Loucy (cell line): Measurements from ENCODE around the gene EPHB3.

Source experiments
- H2AFZ ChIP-seq: fragments of 200-600 bp; sonication (generic); 2 replicates; pipeline ENCODE4 v1.6.0; 2016; ENCODE audit warnings: antibody characterized with exemption, mild to moderate bottlenecking, low read length, moderate library complexity
- H3F3A ChIP-seq: fragments of 200-600 bp; 2 replicates; pipeline ENCODE4 v1.6.0; 2016; ENCODE audit warnings: antibody characterized with exemption, low read depth, mild to moderate bottlenecking
- H3K27me3 ChIP-seq: fragments of 200-600 bp; sonication (generic); 2 replicates; pipeline ENCODE4 v1.6.1; 2014; ENCODE audit warnings: low read length, mild to moderate bottlenecking; ENCODE audit not compliant: insufficient read depth, poor library complexity, severe bottlenecking
- H3K36me3 ChIP-seq: fragments of 200-600 bp; sonication (generic); 2 replicates; pipeline ENCODE4 v1.6.1; 2016; ENCODE audit warnings: low read length; ENCODE audit not compliant: insufficient read depth
- H3K4me1 ChIP-seq: fragments of 200-600 bp; sonication (generic); 2 replicates; pipeline ENCODE4 v1.5.1; 2014; ENCODE audit warnings: low read length, mild to moderate bottlenecking; ENCODE audit not compliant: insufficient read depth, poor library complexity, severe bottlenecking
- H3K4me2 ChIP-seq: fragments of 200-600 bp; sonication (generic); 2 replicates; pipeline ENCODE4 v1.6.0; 2014; ENCODE audit warnings: antibody characterized with exemption, low read length, low read depth, mild to moderate bottlenecking; ENCODE audit not compliant: poor library complexity, severe bottlenecking
- H3K4me3 ChIP-seq: fragments of 200-600 bp; sonication (generic); 2 replicates; pipeline ENCODE4 v1.5.1; 2014; ENCODE audit warnings: low read length, mild to moderate bottlenecking, mixed read lengths; ENCODE audit not compliant: poor library complexity, severe bottlenecking
- H3K79me2 ChIP-seq: fragments of 200-600 bp; sonication (generic); 2 replicates; pipeline ENCODE4 v1.6.1; 2014; ENCODE audit warnings: low read length; ENCODE audit not compliant: insufficient read depth
- H3K9ac ChIP-seq: fragments of 200-600 bp; sonication (generic); 2 replicates; pipeline ENCODE4 v1.6.0; 2014; ENCODE audit warnings: mild to moderate bottlenecking, low read depth, low read length, moderate library complexity; ENCODE audit not compliant: poor library complexity, severe bottlenecking
- H3K9me2 ChIP-seq: fragments of 200-600 bp; sonication (generic); replicated peaks from 2 replicates; pipeline ENCODE4 v1.6.1; 2016; ENCODE audit warnings: low read depth, low read length, mixed read lengths
- H3K9me3 ChIP-seq: fragments of 200-600 bp; sonication (generic); 2 replicates; pipeline ENCODE4 v1.6.1; 2014; ENCODE audit warnings: mild to moderate bottlenecking, antibody characterized with exemption, low read length, low read depth; ENCODE audit not compliant: insufficient read depth
- H4K20me1 ChIP-seq: fragments of 200-600 bp; sonication (generic); 2 replicates; pipeline ENCODE4 v1.6.0; 2014; ENCODE audit warnings: antibody characterized with exemption, low read length, mild to moderate bottlenecking; ENCODE audit not compliant: insufficient read depth, poor library complexity, severe bottlenecking
- EZH2phosphoT487 ChIP-seq: fragments of 200-600 bp; IDR thresholded peaks from 2 replicates; pipeline ENCODE4 v1.6.1; 2018; ENCODE audit warnings: antibody characterized with exemption, mild to moderate bottlenecking, moderate library complexity, borderline replicate concordance
- TF ChIP-seq, protein P1 (sequence below): fragments of 200-600 bp; sonication (generic); conservative IDR thresholded peaks from 2 replicates; pipeline ENCODE4 v1.5.1; 2014; ENCODE audit warnings: mild to moderate bottlenecking, antibody characterized with exemption, low read length

EPHB3 gene

GRCh38 chr3:184568560-184568923 is 7.0 kb downstream of the EPHB3 start:
- Histone ChIP-seq H4K20me1 (no peaks in the 10 kb centered on the region), H3K4me2 (peak overlapping the region; percentile 63), H2AFZ (peak overlapping the region; percentile 78), H3K9me2 (no peaks in the 10 kb centered on the region), H3K79me2 (no peaks in the 10 kb centered on the region), H3K4me1 (peaks cover 14% of the 10 kb centered on the region), H3K27me3 (peaks cover 9% of the 10 kb centered on the region), H3K4me3 (peak overlapping the region; percentile 62), H3F3A (no peaks in the 10 kb centered on the region), H3K9me3 (no peaks in the 10 kb centered on the region), H3K9ac (peak overlapping the region; percentile 5), H3K36me3 (no peaks in the 10 kb centered on the region)
- no peak for TF ChIP-seq EZH2phosphoT487
- TF ChIP-seq, protein P1, sequence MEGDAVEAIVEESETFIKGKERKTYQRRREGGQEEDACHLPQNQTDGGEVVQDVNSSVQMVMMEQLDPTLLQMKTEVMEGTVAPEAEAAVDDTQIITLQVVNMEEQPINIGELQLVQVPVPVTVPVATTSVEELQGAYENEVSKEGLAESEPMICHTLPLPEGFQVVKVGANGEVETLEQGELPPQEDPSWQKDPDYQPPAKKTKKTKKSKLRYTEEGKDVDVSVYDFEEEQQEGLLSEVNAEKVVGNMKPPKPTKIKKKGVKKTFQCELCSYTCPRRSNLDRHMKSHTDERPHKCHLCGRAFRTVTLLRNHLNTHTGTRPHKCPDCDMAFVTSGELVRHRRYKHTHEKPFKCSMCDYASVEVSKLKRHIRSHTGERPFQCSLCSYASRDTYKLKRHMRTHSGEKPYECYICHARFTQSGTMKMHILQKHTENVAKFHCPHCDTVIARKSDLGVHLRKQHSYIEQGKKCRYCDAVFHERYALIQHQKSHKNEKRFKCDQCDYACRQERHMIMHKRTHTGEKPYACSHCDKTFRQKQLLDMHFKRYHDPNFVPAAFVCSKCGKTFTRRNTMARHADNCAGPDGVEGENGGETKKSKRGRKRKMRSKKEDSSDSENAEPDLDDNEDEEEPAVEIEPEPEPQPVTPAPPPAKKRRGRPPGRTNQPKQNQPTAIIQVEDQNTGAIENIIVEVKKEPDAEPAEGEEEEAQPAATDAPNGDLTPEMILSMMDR = no peak

GRCh38 chr3:184568924-184569829 is 7.6 kb downstream of the EPHB3 start:
- no peaks in the 10 kb centered on the region for H3F3A ChIP-seq
- no peaks in the 10 kb centered on the region for H3K79me2 ChIP-seq
- H2AFZ ChIP-seq = peak overlapping the region; percentile 78
- H3K9me2 ChIP-seq = no peaks in the 10 kb centered on the region
- peak overlapping the region; percentile 62 for H3K4me3 ChIP-seq
- H3K4me2 ChIP-seq = peak overlapping the region; percentile 63
- peaks cover 15% of the 10 kb centered on the region for H3K4me1 ChIP-seq
- no peaks in the 10 kb centered on the region for H3K9me3 ChIP-seq
- H3K36me3 ChIP-seq = no peaks in the 10 kb centered on the region
- H3K27me3 ChIP-seq = peaks cover 9% of the 10 kb centered on the region
- TF ChIP-seq EZH2phosphoT487 = no peak
- TF ChIP-seq, protein P1 = no peak
- peak overlapping the region; percentile 5 for H3K9ac ChIP-seq
- H4K20me1 ChIP-seq = no peaks in the 10 kb centered on the region

GRCh38 chr3:184570035-184570434 is 8.4 kb downstream of the EPHB3 start:
- Histone ChIP-seq H3F3A (no peaks in the 10 kb centered on the region), H3K27me3 (peaks cover 9% of the 10 kb centered on the region), H3K4me1 (peaks cover 24% of the 10 kb centered on the region), H3K4me2 (no peak overlapping the region), H3K9me3 (no peaks in the 10 kb centered on the region), H4K20me1 (no peaks in the 10 kb centered on the region), H3K79me2 (no peaks in the 10 kb centered on the region), H2AFZ (no peak overlapping the region), H3K36me3 (no peaks in the 10 kb centered on the region), H3K9ac (no peak overlapping the region), H3K9me2 (no peaks in the 10 kb centered on the region), H3K4me3 (no peak overlapping the region)
- TF ChIP-seq, protein P1 = no peak
- TF ChIP-seq EZH2phosphoT487 = no peak
